Keratinocyte (primary cell): ENCODE results near the gene ZSCAN22. TPM values are rescaled to one million over a fixed set of nuclear protein-coding genes. Genes with fewer than 3 reads are reported as not detected.

Source experiments
- DNase-seq: peaks from one replicate; pipeline ENCODE4 v3.0.0-alpha.2; 2011; ENCODE audit warnings: low read depth, missing footprints, low spot score
- FAIRE-seq: peaks from 2 replicates; lab custom pipeline; 2011; peaks lifted over from hg19 to GRCh38; lab: Jason Lieb, UNC
- H2AFZ ChIP-seq: 2 replicates; pipeline ENCODE4 v1.6.0; 2012; ENCODE audit warnings: low read length, control low read depth, inconsistent platforms; ENCODE audit not compliant: control insufficient read depth
- H3K27ac ChIP-seq: 2 replicates; pipeline ENCODE4 v1.5.1; 2011; ENCODE audit warnings: low read length; ENCODE audit not compliant: control insufficient read depth, insufficient read depth
- H3K27me3 ChIP-seq: 3 replicates; pipeline ENCODE4 v1.6.0; 2011; ENCODE audit warnings: low read length; ENCODE audit not compliant: control insufficient read depth, insufficient read depth; ENCODE audit errors: extremely low read depth
- H3K36me3 ChIP-seq, 2 experiments: 2 replicates in 1 of 2; 3 replicates in 1 of 2; pipeline ENCODE4 v1.5.1; 2011; ENCODE audit warnings: low read length in 2 of 2, mild to moderate bottlenecking in 1 of 2; ENCODE audit not compliant: control insufficient read depth in 2 of 2, insufficient read depth in 2 of 2; ENCODE audit errors: extremely low read depth in 1 of 2
- H3K4me1 ChIP-seq: 3 replicates; pipeline ENCODE4 v1.5.1; 2011; ENCODE audit warnings: low read length; ENCODE audit not compliant: control insufficient read depth, insufficient read depth; ENCODE audit errors: extremely low read depth
- H3K4me2 ChIP-seq: 3 replicates; pipeline ENCODE4 v1.6.0; 2011; ENCODE audit warnings: low read depth, low read length; ENCODE audit not compliant: control insufficient read depth, insufficient read depth; ENCODE audit errors: extremely low read depth
- H3K4me3 ChIP-seq, 3 experiments: fragments of 200-600 bp in 1 of 3; sonication (generic) in 1 of 3; 2 replicates in 2 of 3; 3 replicates in 1 of 3; pipeline ENCODE4 v1.5.1; 2011 to 2016; ENCODE audit warnings: low read length in 3 of 3, mild to moderate bottlenecking in 3 of 3, control low read depth in 2 of 3, inconsistent platforms in 1 of 3, low read depth in 1 of 3, mixed read lengths in 1 of 3, mixed run types in 1 of 3, moderate library complexity in 1 of 3; ENCODE audit not compliant: control insufficient read depth in 2 of 3, insufficient read depth in 2 of 3; ENCODE audit errors: extremely low read depth in 1 of 3
- H3K79me2 ChIP-seq: 2 replicates; pipeline ENCODE4 v1.6.0; 2012; ENCODE audit warnings: low read length; ENCODE audit not compliant: control insufficient read depth, insufficient read depth
- H3K9ac ChIP-seq: 3 replicates; pipeline ENCODE4 v1.6.0; 2011; ENCODE audit warnings: low read length; ENCODE audit not compliant: control insufficient read depth, insufficient read depth; ENCODE audit errors: extremely low read depth
- H3K9me1 ChIP-seq: 3 replicates; pipeline ENCODE4 v1.6.0; 2011; ENCODE audit warnings: low read length; ENCODE audit not compliant: control insufficient read depth, insufficient read depth; ENCODE audit errors: extremely low read depth
- H3K9me3 ChIP-seq: 2 replicates; pipeline ENCODE4 v1.5.1; 2012; ENCODE audit warnings: low read depth, low read length; ENCODE audit not compliant: control insufficient read depth
- H4K20me1 ChIP-seq: 3 replicates; pipeline ENCODE4 v1.6.0; 2011; ENCODE audit warnings: low read length; ENCODE audit not compliant: control insufficient read depth, insufficient read depth; ENCODE audit errors: extremely low read depth
- EZH2 ChIP-seq: IDR thresholded peaks from one replicate; pipeline ENCODE4 v1.6.1; 2012; ENCODE audit warnings: inconsistent platforms, mild to moderate bottlenecking, low read length, moderate library complexity
- dilution Hi-C: fragments of 300-500 bp; cut with MboI; formaldehyde crosslinking; loops from one replicate; pipeline ENCODE4 v1.7.0; 2020; ENCODE audit warnings: low sequenced_read_pairs; ENCODE audit not compliant: extremely low pct_ligation_motif_present
- polyA plus RNA-seq, 5 experiments: library from polyadenylated mRNA; depleted of rRNA in 3 of 5; stranded (reverse) in 3 of 5; stranded (forward) in 1 of 5; unstranded in 1 of 5; fragments of >200 nt; gene quantifications; 1 replicate in 1 of 5; 2 replicates in 3 of 5; 3 replicates in 1 of 5; pipeline versions ENCODE4 v1.2.1 to v1.2.3, GENCODE V29; 2011 to 2012; ENCODE audit warnings: missing spikeins in 2 of 5, low read depth in 1 of 5, low replicate concordance in 1 of 5
- TF ChIP-seq, protein P1 (sequence below), 3 experiments: IDR thresholded peaks in 1 of 3; conservative IDR thresholded peaks in 1 of 3; optimal IDR thresholded peaks in 1 of 3; 2 replicates in 2 of 3; 3 replicates in 1 of 3; pipeline versions ENCODE3 to v1.5.1; 2011; ENCODE audit warnings: low read length in 3 of 3, mild to moderate bottlenecking in 3 of 3, moderate library complexity in 2 of 3, control low read depth in 1 of 3, inconsistent platforms in 1 of 3; ENCODE audit not compliant: insufficient read depth in 2 of 3; ENCODE audit errors: extremely low read depth in 1 of 3

ZSCAN22 gene
- polyA plus RNA-seq, 1 donor (not counting 4 experiments of a cell fraction or from before 2014, with no cell fraction given): 2.5 TPM

DNA sequence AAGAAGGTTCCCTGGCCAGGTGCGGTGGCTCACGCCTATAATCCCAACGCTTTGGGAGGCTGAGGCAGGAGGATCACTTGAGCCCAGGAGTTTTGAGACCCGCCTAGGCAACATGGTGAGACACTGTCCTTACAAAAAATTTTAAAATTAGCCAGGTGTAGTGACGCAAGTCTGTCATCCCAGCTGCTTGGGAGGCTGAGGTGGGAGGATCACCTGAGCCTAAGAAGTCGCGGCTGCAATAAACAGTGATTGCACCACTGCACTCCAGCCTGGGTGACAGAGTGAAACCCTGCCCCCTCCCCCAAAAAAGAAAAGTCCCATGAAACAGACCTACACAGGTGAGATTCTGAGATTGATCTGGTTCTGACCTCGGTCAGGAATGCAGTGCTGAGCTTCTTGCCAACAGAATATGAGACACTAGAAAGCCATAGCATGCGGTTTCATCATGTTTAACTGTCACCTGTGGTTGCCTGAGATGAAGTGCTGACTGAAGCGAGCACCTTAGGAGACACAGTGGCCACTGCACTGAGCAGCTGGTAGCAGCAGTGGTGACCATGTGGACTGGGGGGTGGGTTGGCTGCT, 28.5 kb downstream of the ZSCAN22 start:
- FAIRE-seq: no peak
- Histone ChIP-seq H3K4me1 (no peaks in the 10 kb centered on the region), H3K36me3 (no peaks in the 10 kb centered on the region), H4K20me1 (no peaks in the 10 kb centered on the region), H3K4me3 (no peak overlapping the region), H3K79me2 (no peaks in the 10 kb centered on the region), H2AFZ (no peak overlapping the region), H3K4me2 (no peak overlapping the region), H3K27ac (no peak overlapping the region), H3K9ac (no peak overlapping the region), H3K9me3 (peaks cover 3% of the 10 kb centered on the region), H3K27me3 (peaks cover 30% of the 10 kb centered on the region), H3K9me1 (no peaks in the 10 kb centered on the region)
- TF ChIP-seq, protein P1, sequence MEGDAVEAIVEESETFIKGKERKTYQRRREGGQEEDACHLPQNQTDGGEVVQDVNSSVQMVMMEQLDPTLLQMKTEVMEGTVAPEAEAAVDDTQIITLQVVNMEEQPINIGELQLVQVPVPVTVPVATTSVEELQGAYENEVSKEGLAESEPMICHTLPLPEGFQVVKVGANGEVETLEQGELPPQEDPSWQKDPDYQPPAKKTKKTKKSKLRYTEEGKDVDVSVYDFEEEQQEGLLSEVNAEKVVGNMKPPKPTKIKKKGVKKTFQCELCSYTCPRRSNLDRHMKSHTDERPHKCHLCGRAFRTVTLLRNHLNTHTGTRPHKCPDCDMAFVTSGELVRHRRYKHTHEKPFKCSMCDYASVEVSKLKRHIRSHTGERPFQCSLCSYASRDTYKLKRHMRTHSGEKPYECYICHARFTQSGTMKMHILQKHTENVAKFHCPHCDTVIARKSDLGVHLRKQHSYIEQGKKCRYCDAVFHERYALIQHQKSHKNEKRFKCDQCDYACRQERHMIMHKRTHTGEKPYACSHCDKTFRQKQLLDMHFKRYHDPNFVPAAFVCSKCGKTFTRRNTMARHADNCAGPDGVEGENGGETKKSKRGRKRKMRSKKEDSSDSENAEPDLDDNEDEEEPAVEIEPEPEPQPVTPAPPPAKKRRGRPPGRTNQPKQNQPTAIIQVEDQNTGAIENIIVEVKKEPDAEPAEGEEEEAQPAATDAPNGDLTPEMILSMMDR (optimal IDR thresholded peaks at IDR 0.05 in 1 of 3, IDR thresholded peaks at IDR 0.05 in 1 of 3, conservative IDR thresholded peaks at IDR 0.05 in 1 of 3; ENCODE audit: extremely low read depth in 1 of 3, insufficient read depth in 2 of 3, low read length in 3 of 3): no peak
- TF ChIP-seq EZH2: no peak
- dilution Hi-C loops: no loop called here
- no peak for DNase-seq

DNA sequence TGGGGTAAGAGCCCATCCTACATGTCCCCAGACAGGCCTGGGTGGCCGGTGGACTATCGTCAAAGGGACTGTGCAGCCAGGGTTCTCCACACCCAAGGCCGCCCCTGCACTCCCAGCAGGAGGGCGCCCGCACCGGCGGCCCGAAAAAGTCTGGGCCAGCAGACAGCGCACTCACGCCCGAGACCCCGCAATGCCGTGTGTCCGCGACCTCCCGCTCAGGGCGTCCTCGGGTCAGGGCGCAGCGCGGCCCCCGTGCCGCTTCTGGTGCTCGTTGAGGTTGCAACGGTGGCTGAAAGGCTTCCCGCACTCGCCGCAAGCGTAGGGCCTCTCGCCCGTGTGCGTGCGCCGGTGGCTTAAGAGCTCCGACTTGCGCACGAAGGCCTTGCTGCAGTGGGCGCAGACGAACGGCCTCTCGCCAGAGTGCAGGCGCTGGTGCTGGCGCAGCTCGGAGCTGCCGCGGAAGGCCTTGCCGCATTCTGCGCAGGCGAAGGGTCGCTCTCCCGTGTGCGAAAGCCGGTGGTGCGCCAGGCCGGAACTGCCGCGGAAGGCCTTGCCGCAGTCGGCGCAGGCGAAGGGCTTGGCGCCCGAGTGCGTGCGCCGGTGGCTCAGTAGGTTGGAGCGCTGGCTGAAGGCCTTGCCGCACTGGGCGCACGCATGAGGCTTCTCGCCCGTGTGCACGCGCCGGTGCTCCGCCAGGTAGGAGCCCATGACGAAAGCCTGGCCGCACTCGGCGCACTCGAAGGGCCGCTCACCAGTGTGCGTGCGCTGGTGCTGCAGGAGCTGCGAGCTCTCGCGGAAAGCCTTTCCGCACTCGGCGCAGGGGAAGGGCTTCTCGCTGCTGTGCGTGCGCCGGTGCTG, 29.3 kb downstream of the ZSCAN22 start:
- dilution Hi-C loops: no loop called here
- H3K9ac ChIP-seq: no peak overlapping the region
- H4K20me1 ChIP-seq: no peaks in the 10 kb centered on the region
- H3K4me3 ChIP-seq: no peak overlapping the region
- H3K36me3 ChIP-seq: no peaks in the 10 kb centered on the region
- H3K27me3 ChIP-seq: peaks cover 22% of the 10 kb centered on the region
- H3K79me2 ChIP-seq: no peaks in the 10 kb centered on the region
- no peaks in the 10 kb centered on the region for H3K4me1 ChIP-seq
- TF ChIP-seq, protein P1 (optimal IDR thresholded peaks at IDR 0.05 in 1 of 3, IDR thresholded peaks at IDR 0.05 in 1 of 3, conservative IDR thresholded peaks at IDR 0.05 in 1 of 3; ENCODE audit: extremely low read depth in 1 of 3, insufficient read depth in 2 of 3, low read length in 3 of 3): no peak
- peak; percentile 55 for TF ChIP-seq EZH2
- no peak overlapping the region for H3K27ac ChIP-seq
- H3K9me1 ChIP-seq: no peaks in the 10 kb centered on the region
- DNase-seq: no peak
- peaks cover 3% of the 10 kb centered on the region for H3K9me3 ChIP-seq
- no peak overlapping the region for H3K4me2 ChIP-seq
- no peak overlapping the region for H2AFZ ChIP-seq
- FAIRE-seq: no peak
